Bone marrow (tissue), 2 donors: ENCODE measurements around the gene GIGYF1.
"Not testable (repeated sequence)": the region's sequence is repeated elsewhere in the genome, so short reads cannot be mapped to it uniquely, and the experiment has no call there.

ENCODE experiments used
- DNase-seq, 2 donors: peaks; one replicate each; lab custom pipeline; 2025; lab: John Stamatoyannopoulos, UW

GIGYF1 gene

DNA sequence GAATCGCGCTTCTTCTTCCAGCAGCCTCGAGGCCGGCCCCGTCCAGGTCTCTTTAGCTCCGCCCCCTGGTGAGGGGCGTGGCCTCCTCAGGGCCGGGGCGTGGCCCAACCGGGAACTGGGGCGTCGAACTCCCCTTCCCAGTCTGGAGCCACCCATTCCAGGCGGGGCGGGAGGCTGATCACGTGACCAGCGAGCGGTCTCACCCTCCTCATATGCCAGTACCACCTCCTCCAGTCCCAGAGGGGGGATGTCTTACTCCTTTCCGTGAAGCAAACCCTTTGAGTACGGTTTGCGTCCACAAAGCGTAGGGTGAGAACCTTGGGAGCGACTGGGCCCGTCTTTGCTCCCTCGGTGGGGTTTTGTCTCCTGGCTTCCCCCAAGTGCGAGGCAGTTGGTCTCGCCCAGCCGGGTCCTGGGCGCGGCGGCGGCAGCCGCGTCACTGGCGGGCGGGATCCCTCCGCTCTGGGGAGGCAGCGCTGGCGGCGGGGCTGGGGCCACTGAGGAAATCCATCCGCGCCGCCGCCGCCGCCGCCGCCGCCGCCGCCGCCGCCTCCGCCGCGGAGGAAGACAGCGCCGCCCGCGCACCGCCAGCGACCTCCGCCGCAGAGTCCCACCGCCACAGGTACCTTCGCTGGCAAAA, 20.6 kb downstream of the GIGYF1 start, which contains the start of gene GNB2:
TSS of gene GNB2 (plus strand) at position 439 of the 640 bp plus-strand sequence. CDS start 2,526 bp downstream, outside the sequence.
- peak; percentile 96 for DNase-seq

GRCh38 chr7:100671353-100672327, 22.4 kb downstream of the GIGYF1 start:
- no peak for DNase-seq

DNA sequence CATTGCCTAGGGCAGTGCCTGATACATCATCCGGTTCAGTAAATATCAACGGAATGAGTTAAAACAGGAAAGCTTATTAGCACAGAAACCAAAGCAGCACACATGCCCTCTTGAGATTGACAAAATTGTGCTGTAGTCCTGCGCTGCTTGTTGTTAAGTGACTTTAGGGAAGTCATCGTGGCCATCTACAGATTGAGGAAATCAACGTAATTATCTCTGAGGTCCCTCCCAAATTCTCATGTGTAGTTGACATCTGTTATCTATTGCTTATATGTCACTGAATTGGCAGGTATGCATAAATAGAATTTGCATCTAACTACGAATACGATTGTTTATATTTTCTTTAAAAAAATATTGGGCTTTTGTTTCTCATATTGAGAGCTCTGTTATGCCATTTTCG, 24.0 kb downstream of the GIGYF1 start:
- DNase-seq = no peak

DNA sequence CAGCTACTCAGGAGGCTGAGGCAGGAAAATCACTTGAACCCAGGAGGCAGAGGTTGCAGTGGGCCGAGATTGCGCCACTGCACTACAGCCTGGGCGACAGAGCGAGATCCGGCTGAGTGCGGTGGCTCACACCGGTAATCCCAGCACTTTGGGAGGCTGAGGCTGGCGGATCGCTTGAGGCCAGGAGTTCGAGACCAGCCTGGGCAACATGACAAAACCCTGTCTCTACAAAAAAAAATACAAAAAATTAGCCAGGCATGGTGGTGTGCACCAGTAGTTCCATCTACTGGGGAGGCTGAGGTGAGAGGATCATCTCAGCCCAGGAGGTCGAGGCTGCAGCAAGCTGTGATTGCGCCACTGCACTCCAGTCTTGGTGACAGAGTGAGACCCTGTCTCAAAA, 24.9 kb downstream of the GIGYF1 start:
- not testable (repeated sequence) for DNase-seq

GRCh38 chr7:100668069-100668449, 26.0 kb downstream of the GIGYF1 start:
- DNase-seq = no peak

GRCh38 chr7:100667331-100668068, 26.6 kb downstream of the GIGYF1 start:
- no peak for DNase-seq

GRCh38 chr7:100665168-100665726, 28.8 kb downstream of the GIGYF1 start:
- DNase-seq = no peak

DNA sequence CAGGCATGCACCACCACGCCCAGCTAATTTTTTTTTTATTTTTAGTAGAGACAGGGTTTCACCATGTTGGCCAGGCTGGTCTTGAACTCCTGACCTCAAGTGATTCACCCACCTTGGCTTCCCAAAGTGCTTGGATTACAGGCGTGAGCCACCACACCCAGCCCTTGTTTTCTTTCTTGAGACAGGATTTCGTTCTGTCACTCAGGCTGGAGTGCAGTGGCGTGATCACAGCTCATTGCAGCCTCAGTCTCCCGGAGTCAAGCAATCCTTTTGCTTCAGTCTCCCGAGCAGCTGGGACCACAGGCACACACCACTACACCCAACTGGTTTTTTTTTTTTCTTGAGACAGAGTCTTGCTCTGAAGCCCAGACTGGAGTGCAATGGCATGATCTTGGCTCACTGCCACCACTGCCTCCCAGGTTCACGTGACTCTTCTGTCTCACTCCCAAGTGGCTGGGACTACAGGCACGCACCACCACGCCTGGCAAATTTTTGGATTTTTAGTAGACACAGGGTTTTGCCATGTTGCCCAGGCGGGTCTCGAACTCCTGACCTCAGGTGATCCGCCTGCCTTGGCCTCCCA, 31.8 kb downstream of the GIGYF1 start:
- not testable (repeated sequence) for DNase-seq

- DNase-seq = no peak
Measured at GRCh38 chr7:100655908-100656674, 38.0 kb downstream of the GIGYF1 start, which contains the start of gene ACTL6B. Gene ACTL6B, minus strand, starts transcription at chr7:100656448. Its CDS starts 94 bp downstream, at chr7:100656354.

- no peak for DNase-seq
Measured at GRCh38 chr7:100654908-100655831, 38.9 kb downstream of the GIGYF1 start.

DNA sequence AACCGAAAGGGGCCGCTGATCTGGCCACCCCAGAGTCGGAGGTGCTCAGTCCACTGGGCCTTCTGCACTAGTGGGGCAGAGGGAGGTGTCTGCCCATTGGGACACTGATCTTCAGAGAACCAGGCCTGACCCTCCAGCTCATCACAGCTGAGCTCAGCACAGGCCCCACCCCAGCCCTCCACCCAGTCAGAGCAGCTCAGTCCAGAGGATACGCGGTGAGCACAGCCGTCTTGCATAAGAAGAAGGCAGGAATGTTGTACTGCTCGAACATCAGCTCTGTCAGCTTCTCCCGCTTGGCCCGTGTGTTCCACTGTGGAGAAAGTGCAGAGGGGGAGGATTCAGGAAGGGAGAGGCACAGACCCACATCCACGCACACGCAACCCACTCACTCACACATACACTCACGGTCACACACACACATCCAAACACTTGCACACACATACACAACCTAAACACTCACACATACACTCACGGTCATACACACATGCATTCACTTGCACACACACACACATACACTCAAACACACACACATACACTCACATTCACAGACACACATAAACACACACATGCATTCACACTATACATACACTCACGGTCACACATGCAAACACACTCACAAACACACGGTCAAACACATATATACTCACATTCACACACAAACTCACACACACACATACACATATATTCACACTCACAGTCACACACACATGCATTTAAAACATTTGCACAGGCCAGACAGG, 44.1 kb downstream of the GIGYF1 start:
- no peak for DNase-seq

- no peak for DNase-seq
Measured at GRCh38 chr7:100642534-100642907, 51.5 kb downstream of the GIGYF1 start.

GRCh38 chr7:100641860-100642533, 52.1 kb downstream of the GIGYF1 start:
- no peak for DNase-seq

- no peak for DNase-seq
Measured at GRCh38 chr7:100641463-100641859, 52.6 kb downstream of the GIGYF1 start, which contains the start of gene TFR2. Gene TFR2, minus strand, starts transcription at chr7:100641552. Its CDS starts 43 bp downstream, at chr7:100641509.

DNA sequence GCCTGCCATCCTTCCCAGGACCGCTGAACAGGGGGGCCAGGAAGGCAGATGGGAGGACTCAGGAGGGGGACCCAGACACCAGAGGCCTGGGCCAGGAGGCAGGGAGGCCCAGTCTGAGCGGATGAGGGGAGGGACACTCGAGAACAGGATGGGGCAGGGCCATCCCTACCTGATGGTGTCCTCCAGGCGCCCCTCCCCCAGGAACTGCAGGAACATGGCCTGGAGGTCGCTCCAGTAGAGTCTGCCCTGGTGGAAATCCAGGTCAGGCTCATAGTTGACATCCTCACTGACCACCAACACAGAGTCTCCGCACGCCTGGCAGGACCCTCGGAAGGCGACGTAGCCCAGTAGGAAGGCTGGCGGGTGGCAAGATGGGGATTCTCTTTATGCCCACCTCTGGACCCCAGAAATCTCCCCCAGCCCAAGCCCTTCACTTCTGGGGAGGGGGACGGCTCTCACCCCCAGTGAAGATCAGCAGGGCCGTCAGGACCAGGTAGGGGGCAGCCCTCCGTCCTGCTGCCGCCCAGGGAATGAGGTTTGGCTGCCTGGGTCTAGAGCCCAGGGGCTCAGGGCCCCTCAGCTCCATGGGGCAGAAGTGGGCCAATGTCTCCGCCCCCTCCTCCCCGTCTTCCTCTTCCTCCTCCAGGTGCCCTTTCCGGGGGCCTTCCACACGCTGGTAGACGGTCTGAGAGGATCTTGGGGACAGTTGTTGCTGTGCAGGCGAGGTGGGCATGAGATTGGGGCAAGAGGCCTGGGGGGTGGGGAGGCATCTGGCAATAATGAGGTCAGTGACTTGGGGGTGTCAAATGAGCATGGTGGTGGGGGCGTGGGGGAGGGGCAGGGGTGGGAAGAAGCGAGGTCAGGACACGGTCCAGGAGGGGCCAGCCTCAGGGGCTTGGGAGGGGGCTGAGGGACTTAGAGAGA, 53.3 kb downstream of the GIGYF1 start:
- no peak for DNase-seq

DNA sequence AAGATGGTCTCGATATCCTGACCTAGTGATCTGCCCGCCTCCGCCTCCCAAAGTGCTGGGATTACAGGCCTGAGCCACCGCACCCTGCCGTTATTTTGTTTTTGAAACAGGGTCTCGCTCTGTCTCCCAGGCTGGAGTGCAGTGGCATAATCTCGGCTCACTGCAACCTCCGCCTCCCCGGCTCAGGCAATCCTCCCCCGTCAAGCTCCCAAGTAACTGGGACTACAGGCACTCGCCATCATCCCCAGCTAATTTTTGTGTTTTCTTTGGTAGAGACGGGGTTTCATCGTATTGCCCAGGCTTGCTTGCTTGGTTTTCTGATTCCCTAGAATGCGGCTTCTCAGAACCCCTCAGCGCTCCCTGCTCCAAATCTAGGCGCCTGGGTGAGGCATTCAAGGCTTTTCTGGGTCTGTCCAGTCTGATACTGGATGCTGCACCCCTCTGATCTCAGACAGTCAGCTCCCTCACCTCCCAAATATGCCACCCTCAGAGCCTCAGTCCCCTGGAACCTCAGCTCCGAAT, 54.0 kb downstream of the GIGYF1 start:
- no peak for DNase-seq
